PFSK-1 (cell line): ENCODE results near the gene SLC9A5.

Source experiments
- FOXP2 ChIP-seq: optimal IDR thresholded peaks from 2 replicates; pipeline ENCODE3; 2011; ENCODE audit warnings: borderline replicate concordance, control low read depth, inconsistent platforms; ENCODE audit not compliant: insufficient read depth; ENCODE audit errors: extremely low read length, extremely low read depth
- POLR2AphosphoS5 ChIP-seq: IDR thresholded peaks from 2 replicates; pipeline ENCODE4 v1.6.1; 2012; ENCODE audit warnings: low read depth, mild to moderate bottlenecking, control low read depth, low read length, moderate library complexity
- REST ChIP-seq, 2 experiments: IDR thresholded peaks; 2 replicates each; pipeline versions ENCODE4 v1.6.1 to v1.8.0; 2011 to 2012; ENCODE audit warnings: low read depth in 2 of 2, low read length in 2 of 2, control low read depth in 1 of 2, inconsistent platforms in 1 of 2, mild to moderate bottlenecking in 1 of 2, moderate library complexity in 1 of 2; ENCODE audit not compliant: insufficient read depth in 1 of 2
- SIN3A ChIP-seq: IDR thresholded peaks from 2 replicates; pipeline ENCODE4 v1.6.1; 2012; ENCODE audit warnings: mild to moderate bottlenecking, low read length, moderate library complexity, borderline replicate concordance; ENCODE audit not compliant: insufficient read depth
- TAF1 ChIP-seq: IDR thresholded peaks from 2 replicates; pipeline ENCODE4 v1.6.1; 2012; ENCODE audit warnings: low read length, control low read depth, borderline replicate concordance; ENCODE audit not compliant: insufficient read depth

Gene SLC9A5

DNA sequence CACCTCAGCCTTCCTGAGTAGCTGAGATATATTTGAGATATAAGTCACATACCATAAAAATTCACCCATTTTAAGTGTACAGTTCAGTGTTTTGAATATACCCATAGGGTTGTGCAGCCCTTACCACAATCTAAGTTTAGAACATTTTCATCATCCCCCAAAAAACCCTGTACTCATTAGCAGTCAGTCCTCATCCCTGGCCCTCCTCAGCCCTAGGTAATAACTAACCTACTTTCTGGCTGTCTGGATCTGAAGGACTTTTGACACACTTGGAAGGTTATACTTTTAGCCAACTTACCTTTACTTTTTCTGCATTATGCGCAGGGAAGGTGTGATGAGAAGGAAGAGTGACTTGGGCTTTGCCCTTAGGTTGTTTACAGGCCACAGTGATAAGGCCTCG, 26.5 kb downstream of the SLC9A5 start:
- TF ChIP-seq POLR2AphosphoS5: no peak
- no peak for TF ChIP-seq TAF1
- no peak for TF ChIP-seq FOXP2

DNA sequence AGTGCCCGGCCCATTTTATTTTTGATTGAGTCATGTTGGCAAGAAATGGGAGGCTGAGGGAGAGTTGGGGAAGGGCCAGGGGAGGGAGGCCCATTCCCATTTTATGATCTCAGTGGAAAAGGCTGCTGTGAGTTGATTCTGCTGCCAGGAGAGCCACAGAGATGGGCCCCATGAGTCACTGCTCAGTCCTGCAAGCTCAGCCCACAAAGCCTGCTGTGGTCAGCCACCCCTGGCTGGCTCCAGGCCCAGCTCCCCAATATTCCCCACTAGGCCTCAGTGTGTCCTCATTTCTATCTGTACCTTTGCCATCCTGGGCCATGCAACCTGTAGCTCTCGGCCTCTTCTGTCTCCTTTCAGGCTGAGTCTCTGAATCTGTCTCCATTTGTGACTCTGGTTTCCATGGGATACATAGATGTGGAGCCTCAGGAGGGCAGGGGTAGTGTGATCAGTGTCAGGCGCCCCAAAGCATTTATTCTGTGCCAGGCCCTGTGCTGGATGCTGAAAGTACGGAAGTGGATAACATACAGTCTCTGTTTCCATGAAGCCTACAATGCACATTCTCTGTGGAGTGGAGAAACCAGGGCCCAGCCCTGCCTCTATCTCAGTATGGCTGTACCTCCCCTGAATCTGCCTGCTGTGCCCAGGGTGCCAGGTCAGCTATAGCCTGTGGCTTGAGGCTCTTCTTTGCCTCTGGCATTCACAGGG, 28.7 kb downstream of the SLC9A5 start:
- no peak for TF ChIP-seq REST (IDR thresholded peaks at IDR 0.05; ENCODE audit: insufficient read depth in 1 of 2, low read depth in 2 of 2, low read length in 2 of 2)
- TF ChIP-seq POLR2AphosphoS5: no peak
- TF ChIP-seq TAF1: no peak
- TF ChIP-seq FOXP2: no peak
- no peak for TF ChIP-seq SIN3A

DNA sequence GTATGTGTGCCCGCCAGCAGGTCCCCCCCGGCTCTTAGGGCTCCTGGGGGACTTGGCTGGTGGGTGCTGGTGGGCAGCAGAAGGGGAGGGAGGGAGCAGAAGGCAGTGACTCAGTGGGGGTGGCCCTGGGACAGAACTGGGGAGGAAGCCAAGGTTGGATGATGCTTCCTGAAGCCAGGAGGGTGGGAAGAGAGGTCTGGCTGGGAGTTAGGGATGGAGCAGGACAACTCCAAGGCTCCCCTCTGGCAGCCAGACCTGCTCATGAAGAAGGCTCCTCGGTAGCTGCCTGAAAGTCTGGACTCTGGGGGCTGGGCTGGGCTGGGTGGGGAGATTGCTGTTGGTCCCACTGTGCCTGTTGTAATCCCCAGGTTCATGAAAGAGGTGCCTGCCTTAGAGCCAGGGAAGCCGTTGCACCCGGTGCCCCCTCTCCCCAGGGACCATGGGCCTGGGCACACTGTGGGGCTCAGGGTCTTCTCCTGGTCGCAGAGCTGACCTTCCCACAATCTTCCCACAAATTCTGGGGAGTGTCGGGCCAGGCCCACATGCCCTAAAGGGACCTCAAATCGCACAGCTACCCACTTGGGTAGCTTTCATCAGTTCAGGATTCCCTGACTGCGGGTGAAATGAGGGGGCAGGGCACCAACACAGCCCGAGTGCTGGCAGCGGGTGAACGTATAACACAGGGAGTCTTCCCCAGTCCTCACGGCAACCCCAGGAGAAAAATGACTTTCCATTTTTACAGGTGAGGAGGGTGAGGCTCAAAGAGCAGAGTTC, 29.4 kb downstream of the SLC9A5 start:
- TF ChIP-seq FOXP2 (no peak), REST (IDR thresholded peaks at IDR 0.05; ENCODE audit: insufficient read depth in 1 of 2, low read depth in 2 of 2, low read length in 2 of 2) (no peak), SIN3A (no peak), POLR2AphosphoS5 (no peak)

- no peak for TF ChIP-seq POLR2AphosphoS5
- no peak for TF ChIP-seq TAF1
- TF ChIP-seq REST (IDR thresholded peaks at IDR 0.05; ENCODE audit: insufficient read depth in 1 of 2, low read depth in 2 of 2, low read length in 2 of 2): no peak
- no peak for TF ChIP-seq FOXP2
- no peak for TF ChIP-seq SIN3A
Observed at GRCh38 chr16:67278773-67279295, 30.1 kb downstream of the SLC9A5 start.

GRCh38 chr16:67279296-67280089, 30.7 kb downstream of the SLC9A5 start, which contains the start of gene PLEKHG4:
PLEKHG4 (plus strand) TSS chr16:67279532; CDS start chr16:67280045, 513 bp downstream.
- TF ChIP-seq POLR2AphosphoS5 (no peak), REST (IDR thresholded peaks at IDR 0.05; ENCODE audit: insufficient read depth in 1 of 2, low read depth in 2 of 2, low read length in 2 of 2) (no peak)
